AG09309 (cell line): ENCODE data around the gene GAD2.

Source experiments
- DNase-seq: peaks from one replicate; pipeline ENCODE4 v3.0.0-alpha.2; 2010; ENCODE audit warnings: low read depth
- H3K4me3 ChIP-seq: 2 replicates; pipeline ENCODE4 v1.5.1; 2011; ENCODE audit warnings: mild to moderate bottlenecking, low read depth, low read length, moderate library complexity; ENCODE audit not compliant: control insufficient read depth
- TF ChIP-seq, protein P1 (sequence below): IDR thresholded peaks from 2 replicates; pipeline ENCODE4 v1.5.1; 2011; ENCODE audit warnings: mild to moderate bottlenecking, low read depth, low read length, inconsistent platforms; ENCODE audit not compliant: insufficient read depth, control insufficient read depth; ENCODE audit errors: missing control alignments

Gene GAD2

DNA sequence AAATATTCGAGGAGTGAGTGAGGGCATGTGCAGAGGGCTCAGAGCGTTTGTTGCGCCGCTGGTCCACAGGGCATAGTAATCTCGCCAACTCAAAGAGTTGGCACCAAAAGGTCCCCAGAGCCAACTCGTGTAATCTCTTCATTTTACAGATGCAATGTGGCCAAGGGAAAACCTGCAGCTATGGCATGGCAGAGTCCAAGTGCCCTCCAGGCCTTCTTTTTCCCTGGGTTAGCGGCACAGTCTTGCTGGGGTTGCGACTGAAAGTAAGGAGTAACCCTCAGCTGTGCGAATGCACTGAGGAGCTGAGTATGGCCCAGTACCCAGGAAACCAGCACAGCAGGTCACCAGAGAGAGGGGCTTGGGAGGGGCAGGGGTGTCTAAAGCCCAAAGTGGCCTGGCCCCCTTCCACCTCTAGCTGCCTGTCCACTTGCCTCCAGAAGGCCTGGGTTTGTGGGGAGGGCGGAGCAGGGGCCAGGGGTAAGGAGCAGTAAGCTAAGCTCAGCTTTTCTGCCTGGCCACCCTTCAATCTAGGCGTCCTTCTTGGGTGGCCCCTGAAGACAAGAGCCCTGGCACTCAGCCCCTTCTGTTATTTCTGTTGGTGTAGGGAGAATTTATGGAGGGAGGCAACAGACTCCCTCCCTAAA, 3.3 kb upstream of the GAD2 start:
- no peak overlapping the region for H3K4me3 ChIP-seq

DNA sequence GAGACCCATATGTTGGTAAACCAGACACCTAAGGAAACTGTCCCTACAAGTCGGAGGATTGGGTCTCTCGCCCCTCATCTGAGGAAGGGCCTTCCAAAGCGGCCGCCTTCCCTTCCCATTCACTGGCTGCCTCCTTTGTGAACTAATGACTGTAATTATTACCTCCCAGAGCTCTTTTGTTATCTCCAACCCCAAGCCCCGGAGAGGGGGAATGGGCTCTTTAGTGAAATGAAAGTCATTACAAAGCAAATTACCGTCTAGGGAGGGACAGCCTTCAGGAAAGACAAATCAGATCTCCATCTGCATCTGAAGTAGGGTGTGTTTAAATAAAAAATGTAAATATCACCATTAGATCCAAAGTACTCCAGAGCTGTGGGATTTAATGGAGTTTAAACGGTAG, 2.6 kb upstream of the GAD2 start:
- H3K4me3 ChIP-seq: no peak overlapping the region
- DNase-seq: no peak
- TF ChIP-seq, protein P1, sequence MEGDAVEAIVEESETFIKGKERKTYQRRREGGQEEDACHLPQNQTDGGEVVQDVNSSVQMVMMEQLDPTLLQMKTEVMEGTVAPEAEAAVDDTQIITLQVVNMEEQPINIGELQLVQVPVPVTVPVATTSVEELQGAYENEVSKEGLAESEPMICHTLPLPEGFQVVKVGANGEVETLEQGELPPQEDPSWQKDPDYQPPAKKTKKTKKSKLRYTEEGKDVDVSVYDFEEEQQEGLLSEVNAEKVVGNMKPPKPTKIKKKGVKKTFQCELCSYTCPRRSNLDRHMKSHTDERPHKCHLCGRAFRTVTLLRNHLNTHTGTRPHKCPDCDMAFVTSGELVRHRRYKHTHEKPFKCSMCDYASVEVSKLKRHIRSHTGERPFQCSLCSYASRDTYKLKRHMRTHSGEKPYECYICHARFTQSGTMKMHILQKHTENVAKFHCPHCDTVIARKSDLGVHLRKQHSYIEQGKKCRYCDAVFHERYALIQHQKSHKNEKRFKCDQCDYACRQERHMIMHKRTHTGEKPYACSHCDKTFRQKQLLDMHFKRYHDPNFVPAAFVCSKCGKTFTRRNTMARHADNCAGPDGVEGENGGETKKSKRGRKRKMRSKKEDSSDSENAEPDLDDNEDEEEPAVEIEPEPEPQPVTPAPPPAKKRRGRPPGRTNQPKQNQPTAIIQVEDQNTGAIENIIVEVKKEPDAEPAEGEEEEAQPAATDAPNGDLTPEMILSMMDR: no peak

More for the DNA sequence above, 3.3 kb upstream of the GAD2 start:
- TF ChIP-seq, protein P1: no peak
- DNase-seq: no peak

DNA sequence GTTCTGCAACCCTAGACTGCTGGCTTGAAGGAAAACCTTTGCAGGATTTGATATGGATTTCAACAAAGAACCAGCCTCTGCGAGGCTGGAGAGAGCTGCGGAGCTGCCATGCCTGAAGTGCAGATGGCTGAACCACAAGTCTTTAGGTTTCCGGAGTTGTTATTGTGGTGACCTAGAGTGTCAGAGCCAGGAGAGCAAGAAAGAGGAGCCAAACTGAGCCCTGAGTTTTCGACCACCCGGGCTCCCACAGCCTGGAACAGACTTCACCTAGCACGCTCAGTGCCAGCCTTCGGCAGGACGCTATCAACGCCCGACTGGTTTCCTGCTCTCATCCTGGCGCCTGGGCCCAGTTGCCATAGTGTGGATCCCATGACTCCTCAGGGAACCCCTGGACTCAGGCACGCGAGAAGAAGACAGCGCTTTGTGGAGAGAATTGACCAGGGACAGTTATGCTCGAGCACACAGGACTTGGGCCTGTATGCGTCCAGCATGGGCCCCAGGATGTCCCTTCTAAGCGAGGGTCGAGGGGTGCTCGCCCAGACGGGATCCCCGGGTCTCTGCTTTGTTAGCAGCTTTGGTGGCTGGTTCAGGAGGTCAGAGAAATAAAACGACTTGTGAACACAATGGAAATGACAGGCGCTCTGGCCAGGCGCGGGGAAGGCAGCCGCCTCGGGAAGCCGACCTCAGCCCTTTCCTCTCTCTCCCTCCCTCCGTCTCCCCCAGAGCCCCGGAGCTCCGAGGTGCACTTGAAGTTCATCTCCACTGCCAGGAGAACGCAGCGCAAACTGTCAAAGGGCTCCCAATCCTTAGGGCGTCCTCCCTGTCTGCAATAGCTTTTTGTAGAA, 1.8 kb upstream of the GAD2 start:
- TF ChIP-seq, protein P1: no peak
- no peak for DNase-seq
- H3K4me3 ChIP-seq: no peak overlapping the region

DNA sequence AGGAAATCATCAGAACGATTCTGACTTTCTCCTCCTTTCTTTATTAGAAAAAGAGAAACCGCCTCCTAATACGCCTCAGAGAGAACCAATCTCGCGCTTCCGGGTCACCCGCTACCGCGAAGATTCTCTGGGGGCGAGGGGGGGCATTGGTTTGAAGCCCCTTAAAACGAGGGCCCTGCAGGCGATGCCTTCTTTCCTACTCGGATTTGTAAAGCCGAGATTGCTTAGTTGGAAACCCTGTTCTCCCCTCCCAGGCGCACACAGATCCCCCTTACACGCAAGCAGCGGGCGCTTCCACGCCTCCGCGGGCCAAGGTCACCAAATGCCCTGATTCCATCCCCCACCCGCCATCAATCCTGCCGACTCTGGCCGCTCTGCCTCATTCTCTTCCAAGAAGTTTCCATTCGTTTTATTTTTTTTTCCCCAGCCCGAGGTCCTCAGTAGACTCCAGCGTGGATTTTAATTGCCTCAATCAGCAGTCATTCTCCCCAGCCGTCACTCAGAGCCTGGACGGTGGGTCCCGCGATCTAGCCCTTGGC, 1.1 kb upstream of the GAD2 start:
- no peak overlapping the region for H3K4me3 ChIP-seq
- DNase-seq: no peak
- TF ChIP-seq, protein P1: no peak

DNA sequence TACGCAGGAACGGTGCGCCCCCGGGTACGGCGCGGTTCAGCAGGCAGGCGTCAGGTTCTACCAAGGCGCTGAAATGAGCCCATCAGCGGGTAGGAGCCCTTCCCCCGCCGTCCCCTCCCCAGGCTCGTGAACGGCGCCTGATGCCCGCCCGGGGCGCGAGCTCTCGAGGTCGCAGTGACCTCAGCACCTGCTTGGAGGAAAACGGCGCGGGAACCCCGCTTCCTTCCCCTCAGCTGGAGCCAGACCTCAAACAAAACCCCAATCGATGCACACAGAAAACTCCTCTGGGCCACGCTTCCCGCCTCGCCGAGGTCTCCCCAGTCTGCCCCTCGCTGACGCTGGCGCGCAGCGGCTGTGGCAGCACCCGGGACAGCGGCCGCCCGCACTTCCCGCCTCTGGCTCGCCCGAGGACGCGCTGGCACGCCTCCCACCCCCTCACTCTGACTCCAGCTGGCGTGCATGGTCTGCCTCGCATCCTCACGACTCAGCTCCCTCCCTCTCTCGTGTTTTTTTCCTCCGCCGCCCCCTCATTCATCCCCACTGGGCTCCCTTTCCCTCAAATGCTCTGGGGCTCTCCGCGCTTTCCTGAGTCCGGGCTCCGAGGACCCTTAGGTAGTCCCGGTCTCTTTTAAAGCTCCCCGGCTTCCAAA, 514 bp upstream of the GAD2 start:
- DNase-seq: no peak
- H3K4me3 ChIP-seq: no peak overlapping the region
- TF ChIP-seq, protein P1: no peak

DNA sequence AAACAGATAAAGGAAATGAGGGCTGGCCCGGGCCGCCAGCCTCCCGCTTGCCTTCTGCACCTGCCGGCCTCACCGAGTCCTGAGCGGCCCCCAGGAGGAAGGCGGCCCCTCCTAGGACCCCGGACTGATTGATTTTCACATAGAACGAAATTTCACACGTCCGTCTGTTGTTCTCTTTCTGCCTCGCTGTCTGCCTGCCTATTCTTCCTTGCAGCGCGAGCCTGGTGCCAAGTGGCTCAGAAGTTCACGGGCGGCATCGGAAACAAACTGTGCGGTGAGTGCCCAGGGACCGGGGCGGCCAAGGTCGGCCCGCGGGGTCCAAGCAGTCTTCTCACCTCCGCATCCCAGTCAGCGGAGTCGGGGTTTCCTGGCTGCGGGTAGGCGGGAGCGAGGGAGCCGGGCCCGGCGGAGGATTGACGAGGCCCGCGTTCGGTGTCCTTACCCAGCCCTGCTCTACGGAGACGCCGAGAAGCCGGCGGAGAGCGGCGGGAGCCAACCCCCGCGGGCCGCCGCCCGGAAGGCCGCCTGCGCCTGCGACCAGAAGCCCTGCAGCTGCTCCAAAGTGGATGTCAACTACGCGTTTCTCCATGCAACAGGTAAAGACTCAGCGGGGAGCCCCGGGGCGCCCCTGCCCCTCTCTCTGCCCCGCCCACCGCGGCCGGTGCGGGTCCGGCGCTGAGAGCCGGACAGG, 967 bp downstream of the GAD2 start:
- TF ChIP-seq, protein P1: no peak
- no peak for DNase-seq
- no peak overlapping the region for H3K4me3 ChIP-seq
